Suprapubic skin (tissue), 4 donors: ENCODE measurements around the gene IGF2BP2. TPM values are rescaled to one million over a fixed set of nuclear protein-coding genes. Genes with fewer than 3 reads are reported as not detected.

Experiments used
- DNase-seq, 2 donors: peaks; one replicate each; pipeline ENCODE4 v3.0.0-alpha.2; 2019; ENCODE audit warnings: low spot score in 2 of 2
- H3K27ac ChIP-seq: fragments of 200-600 bp; sonication (generic); one replicate; pipeline ENCODE4 v1.5.1; 2019
- H3K27me3 ChIP-seq: fragments of 200-600 bp; sonication (generic); one replicate; pipeline ENCODE4 v1.5.1; 2019
- H3K36me3 ChIP-seq: fragments of 200-600 bp; sonication (generic); one replicate; pipeline ENCODE4 v1.5.1; 2019
- H3K4me1 ChIP-seq: fragments of 200-600 bp; sonication (generic); one replicate; pipeline ENCODE4 v1.5.1; 2019
- H3K4me3 ChIP-seq: fragments of 200-600 bp; sonication (generic); one replicate; pipeline ENCODE4 v1.5.1; 2019; ENCODE audit warnings: mild to moderate bottlenecking
- H3K9me3 ChIP-seq: fragments of 200-600 bp; sonication (generic); one replicate; pipeline ENCODE4 v1.5.1; 2019
- CTCF ChIP-seq, 2 donors: fragments of 200-600 bp in 1 of 2; fragments of 450-650 bp in 1 of 2; sonication (generic) in 1 of 2; IDR thresholded peaks; one replicate each; pipeline ENCODE4 v1.5.1; 2016 to 2019; ENCODE audit warnings: antibody characterized with exemption in 2 of 2, mild to moderate bottlenecking in 1 of 2, moderate library complexity in 1 of 2
- EP300 ChIP-seq: sonication (generic); formaldehyde crosslinking; IDR thresholded peaks from one replicate; pipeline ENCODE4 v1.6.1; 2017; ENCODE audit warnings: antibody characterized with exemption
- POLR2A ChIP-seq, 2 donors: fragments of 450-650 bp; IDR thresholded peaks; one replicate each; pipeline ENCODE4 v1.6.1; 2017; ENCODE audit warnings: antibody characterized with exemption in 2 of 2, mild to moderate bottlenecking in 2 of 2, moderate library complexity in 2 of 2
- POLR2AphosphoS5 ChIP-seq, 3 donors: sonication (generic); formaldehyde crosslinking; IDR thresholded peaks; one replicate each; pipeline ENCODE4 v1.6.1; 2017; ENCODE audit warnings: antibody characterized with exemption in 3 of 3
- WGBS: methylation state at CpG from one replicate; pipeline ENCODE4 v1.1.5; 2018; 5-methylcytosine and 5-hydroxymethylcytosine counted together
- total RNA-seq, 4 donors: library from RNA; depleted of rRNA; stranded (reverse); fragments of >200 nt; gene quantifications; one replicate each; pipeline ENCODE4 v1.1.0, GENCODE V29; 2016

The IGF2BP2 gene
- total RNA-seq, 4 donors from 2014 or later, result 7.6 to 29.9 (median 8.4) TPM

GRCh38 chr3:185605566-185605965 is 219.3 kb downstream of the IGF2BP2 start:
- peaks cover 96% of the 10 kb centered on the region for H3K36me3 ChIP-seq
- H3K27me3 ChIP-seq, result no peaks in the 10 kb centered on the region
- TF ChIP-seq POLR2AphosphoS5 (IDR thresholded peaks at IDR 0.05) (no peak), POLR2A (IDR thresholded peaks at IDR 0.05) (no peak)
- H3K9me3 ChIP-seq, result no peaks in the 10 kb centered on the region
- no peak for DNase-seq
- no peak overlapping the region for H3K4me3 ChIP-seq
- no peaks in the 10 kb centered on the region for H3K4me1 ChIP-seq
- H3K27ac ChIP-seq, result no peak overlapping the region

GRCh38 chr3:185595526-185595925 is 229.3 kb downstream of the IGF2BP2 start:
- no peaks in the 10 kb centered on the region for H3K9me3 ChIP-seq
- 93% methylated on average over 4 of the region's 4 CpGs for WGBS
- no peak for TF ChIP-seq POLR2AphosphoS5 (IDR thresholded peaks at IDR 0.05)
- TF ChIP-seq POLR2A (IDR thresholded peaks at IDR 0.05), result no peak
- TF ChIP-seq EP300, result no peak
- TF ChIP-seq CTCF (IDR thresholded peaks at IDR 0.05), result no peak
- H3K27me3 ChIP-seq, result no peaks in the 10 kb centered on the region
- no peaks in the 10 kb centered on the region for H3K4me1 ChIP-seq
- H3K36me3 ChIP-seq, result peaks cover 59% of the 10 kb centered on the region
- DNase-seq, result no peak
- no peak overlapping the region for H3K27ac ChIP-seq
- no peak overlapping the region for H3K4me3 ChIP-seq

- Histone ChIP-seq H3K9me3 (no peaks in the 10 kb centered on the region), H3K4me1 (peaks cover 3% of the 10 kb centered on the region), H3K36me3 (peaks cover 55% of the 10 kb centered on the region), H3K27me3 (no peaks in the 10 kb centered on the region), H3K27ac (no peak overlapping the region), H3K4me3 (no peak overlapping the region)
- WGBS, result 74% methylated on average over 3 of the region's 3 CpGs
- DNase-seq, result no peak
- TF ChIP-seq EP300, result no peak
- TF ChIP-seq POLR2AphosphoS5 (IDR thresholded peaks at IDR 0.05), result no peak
- TF ChIP-seq POLR2A (IDR thresholded peaks at IDR 0.05), result no peak
- no peak for TF ChIP-seq CTCF (IDR thresholded peaks at IDR 0.05)
Observed at GRCh38 chr3:185594073-185594472, 230.8 kb downstream of the IGF2BP2 start.

Other genes with a start within 250 kb of the IGF2BP2 start
- gene SENP2, start 238.7 kb downstream of the IGF2BP2 start, total RNA-seq, result 10 to 100 TPM; 23.1 to 34.2 (median 28.1) TPM
- 100 to 1,000 TPM; 149 to 410 (median 231) TPM for gene TRA2B, start 113.0 kb upstream of the IGF2BP2 start, total RNA-seq